Measurements from ENCODE around the gene CASTOR1.
A peak's percentile ranks its signal among the peaks of the same experiment; 100 is the strongest.

Gene CASTOR1

GRCh38 chr22:30284172-30284571, 5.1 kb downstream of the CASTOR1 start:
- DNase-seq, result no peak

- DNase-seq, result no peak
Observed at GRCh38 chr22:30283342-30283741, 6.0 kb downstream of the CASTOR1 start.

- no peak for DNase-seq
Observed at GRCh38 chr22:30282616-30283046, 6.7 kb downstream of the CASTOR1 start.

GRCh38 chr22:30280505-30280904, 8.8 kb downstream of the CASTOR1 start:
- no peak for DNase-seq

GRCh38 chr22:30279932-30280331, 9.4 kb downstream of the CASTOR1 start:
- no peak for DNase-seq

- DNase-seq, result no peak
Observed at GRCh38 chr22:30279046-30279788, 10.1 kb downstream of the CASTOR1 start.

GRCh38 chr22:30277547-30278344, 11.6 kb downstream of the CASTOR1 start:
- DNase-seq, result peak; percentile 44

GRCh38 chr22:30276039-30276438, 13.3 kb downstream of the CASTOR1 start:
- no peak for DNase-seq

- DNase-seq, result no peak
Observed at GRCh38 chr22:30275625-30276024, 13.7 kb downstream of the CASTOR1 start.

GRCh38 chr22:30274437-30274812, 14.9 kb downstream of the CASTOR1 start:
- no peak for DNase-seq

- no peak for DNase-seq
Observed at GRCh38 chr22:30273711-30274436, 15.4 kb downstream of the CASTOR1 start.

- DNase-seq, result no peak
Observed at GRCh38 chr22:30272781-30273601, 16.3 kb downstream of the CASTOR1 start.

- no peak for DNase-seq
Observed at GRCh38 chr22:30270832-30271231, 18.5 kb downstream of the CASTOR1 start.

GRCh38 chr22:30268331-30268730, 21.0 kb downstream of the CASTOR1 start:
- DNase-seq, result no peak

GRCh38 chr22:30267382-30268302, 21.7 kb downstream of the CASTOR1 start:
- no peak for DNase-seq

GRCh38 chr22:30266445-30267381, 22.6 kb downstream of the CASTOR1 start, which contains the start of gene OSM:
Gene OSM (minus strand): TSS chr22:30266851. CDS start chr22:30266799, 52 bp downstream.
- peak; percentile 92 for DNase-seq

- no peak for DNase-seq
Observed at GRCh38 chr22:30265823-30266444, 23.4 kb downstream of the CASTOR1 start.

- no peak for DNase-seq
Observed at GRCh38 chr22:30265131-30265720, 24.1 kb downstream of the CASTOR1 start.

GRCh38 chr22:30263883-30264282, 25.4 kb downstream of the CASTOR1 start:
- DNase-seq, result no peak
